GM19025 (cell line): ENCODE measurements around the gene DIAPH2.
"Not testable (repeated sequence)": the region's sequence is repeated elsewhere in the genome, so short reads cannot be mapped to it uniquely, and the experiment has no call there.

Source experiments
- ATAC-seq: cut with Tn5 transposase; IDR thresholded peaks from one replicate; pipeline ENCODE4 v1.9.1; 2021; ENCODE audit warnings: mild to moderate bottlenecking, low read depth, moderate library complexity; ENCODE audit not compliant: unreplicated experiment

DIAPH2 gene

GRCh38 chrX:96807318-96807717 lies 122.7 kb downstream of the DIAPH2 start:
- no peak for ATAC-seq

GRCh38 chrX:96820935-96821334 lies 136.3 kb downstream of the DIAPH2 start:
- no peak for ATAC-seq

- no peak for ATAC-seq
Measured at GRCh38 chrX:96824166-96824565, 139.5 kb downstream of the DIAPH2 start.

- ATAC-seq, result no peak
Measured at GRCh38 chrX:96833333-96833732, 148.7 kb downstream of the DIAPH2 start.

- no peak for ATAC-seq
Measured at GRCh38 chrX:96834137-96834536, 149.5 kb downstream of the DIAPH2 start.

- ATAC-seq, result peak; percentile 74
Measured at GRCh38 chrX:96835660-96836289, 151.1 kb downstream of the DIAPH2 start.

GRCh38 chrX:96837808-96838207 lies 153.2 kb downstream of the DIAPH2 start:
- ATAC-seq, result no peak

- ATAC-seq, result no peak
Measured at GRCh38 chrX:96838537-96838936, 153.9 kb downstream of the DIAPH2 start.

GRCh38 chrX:96841325-96841724 lies 156.7 kb downstream of the DIAPH2 start:
- no peak for ATAC-seq

GRCh38 chrX:96841866-96842265 lies 157.2 kb downstream of the DIAPH2 start:
- not testable (repeated sequence) for ATAC-seq

- no peak for ATAC-seq
Measured at GRCh38 chrX:96843566-96843965, 158.9 kb downstream of the DIAPH2 start.

GRCh38 chrX:96846841-96847240 lies 162.2 kb downstream of the DIAPH2 start:
- no peak for ATAC-seq

- not testable (repeated sequence) for ATAC-seq
Measured at GRCh38 chrX:96859422-96859821, 174.8 kb downstream of the DIAPH2 start.

GRCh38 chrX:96861218-96861617 lies 176.6 kb downstream of the DIAPH2 start:
- ATAC-seq, result no peak

GRCh38 chrX:96861661-96862060 lies 177.0 kb downstream of the DIAPH2 start:
- no peak for ATAC-seq

GRCh38 chrX:96883608-96884007 lies 199.0 kb downstream of the DIAPH2 start, which contains the start of gene RPA4:
Gene RPA4 (plus strand): TSS chrX:96883908. CDS start chrX:96884311, 403 bp downstream.
- ATAC-seq, result no peak

- ATAC-seq, result no peak
Measured at GRCh38 chrX:96884027-96884426, 199.4 kb downstream of the DIAPH2 start.

- no peak for ATAC-seq
Measured at GRCh38 chrX:96889726-96890125, 205.1 kb downstream of the DIAPH2 start.

GRCh38 chrX:96906741-96907140 lies 222.1 kb downstream of the DIAPH2 start:
- no peak for ATAC-seq

GRCh38 chrX:96907516-96908272 lies 223.1 kb downstream of the DIAPH2 start:
- no peak for ATAC-seq

- no peak for ATAC-seq
Measured at GRCh38 chrX:96909291-96909690, 224.6 kb downstream of the DIAPH2 start.

GRCh38 chrX:96918864-96919263 lies 234.2 kb downstream of the DIAPH2 start:
- ATAC-seq, result no peak
